DMS 273 treated with DMSO at 0.1 percent for 48 hours (cell line): ENCODE measurements around the gene KBTBD3.

Experiments used
- DNase-seq: peaks from one replicate; lab custom pipeline; 2025; lab: John Stamatoyannopoulos, UW

KBTBD3 gene

GRCh38 chr11:106076919-106077608, at the start of gene KBTBD3:
TSS of gene KBTBD3 (minus strand) at chr11:106077347. CDS start at chr11:106059097, 18,250 bp downstream.
- peak; percentile 94 for DNase-seq

DNA sequence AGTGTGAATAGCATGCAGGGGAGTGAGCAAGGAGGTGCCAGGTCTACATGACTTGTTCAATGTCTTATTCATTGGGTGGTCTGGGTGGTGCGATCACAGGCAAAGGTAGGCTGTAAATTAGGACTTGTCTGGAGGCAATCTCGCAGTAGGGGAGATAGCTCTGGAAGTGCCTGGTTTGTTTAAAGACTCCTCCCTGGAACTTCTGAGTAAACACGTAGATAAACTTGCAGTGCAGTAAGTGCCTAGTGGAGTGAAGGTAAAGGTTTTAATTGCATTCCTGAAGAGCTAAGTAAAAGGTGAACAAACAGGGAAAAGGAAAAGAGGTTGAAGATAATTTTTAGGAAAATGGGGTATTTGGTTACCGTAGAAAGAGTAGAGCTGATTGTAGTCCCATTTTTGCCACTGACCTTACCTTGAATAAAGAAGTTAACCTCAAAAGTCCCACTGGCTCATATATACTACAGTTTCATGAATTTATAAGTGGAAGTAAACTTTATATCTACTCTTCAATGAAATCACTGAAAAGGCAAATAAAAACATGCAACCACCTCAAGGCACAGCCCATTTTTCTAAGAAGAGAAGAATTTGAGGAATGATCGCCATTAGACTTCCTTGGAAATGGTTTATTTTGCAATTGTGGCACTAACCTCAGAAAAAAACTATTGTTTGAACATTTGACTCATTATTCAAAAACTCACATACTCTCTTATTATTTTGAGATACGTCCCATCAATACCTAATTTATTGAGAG, 44.6 kb upstream of the KBTBD3 start:
- DNase-seq: no peak

DNA sequence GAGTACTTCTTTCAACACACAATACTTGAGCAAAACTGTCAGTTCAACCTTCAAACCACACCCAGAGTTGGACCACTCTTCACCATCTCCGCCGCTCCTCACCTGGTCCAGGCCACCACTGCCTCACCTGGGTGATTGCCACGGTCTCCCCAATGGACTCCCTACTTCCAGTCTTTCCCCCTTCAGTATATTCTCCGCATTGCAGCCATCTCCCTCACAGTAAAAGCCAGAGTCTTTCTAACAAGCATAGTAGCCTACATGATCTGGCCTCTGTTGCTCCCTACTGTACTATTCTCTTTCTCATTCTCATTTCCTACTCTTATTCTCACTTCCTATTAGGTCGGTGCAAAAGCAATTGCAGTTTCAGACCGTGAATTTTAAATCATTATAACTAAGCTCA, 28.8 kb upstream of the KBTBD3 start:
- DNase-seq: no peak

- DNase-seq: no peak
These were observed 24.7 kb upstream of the KBTBD3 start for GRCh38 chr11:106101819-106102218.

DNA sequence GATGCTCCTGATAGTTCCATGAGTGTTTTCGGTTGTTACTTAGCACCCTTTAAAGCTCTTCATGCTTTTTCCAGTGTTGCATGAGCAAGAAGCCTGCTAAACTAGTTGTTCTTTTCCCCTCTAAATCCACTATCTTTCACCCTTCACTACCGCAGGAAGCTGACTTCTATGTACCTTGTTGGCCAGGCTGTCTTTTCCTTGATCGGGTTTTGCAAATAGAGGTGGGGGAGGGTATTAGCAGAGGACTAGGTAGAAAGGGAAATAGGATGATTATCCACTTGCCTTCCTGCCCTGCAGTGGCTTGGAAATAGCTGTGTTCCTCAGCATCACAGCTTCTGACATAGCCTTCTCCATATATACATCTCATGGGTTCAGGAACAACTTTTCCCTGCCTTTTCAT, 24.2 kb upstream of the KBTBD3 start:
- DNase-seq: no peak

DNA sequence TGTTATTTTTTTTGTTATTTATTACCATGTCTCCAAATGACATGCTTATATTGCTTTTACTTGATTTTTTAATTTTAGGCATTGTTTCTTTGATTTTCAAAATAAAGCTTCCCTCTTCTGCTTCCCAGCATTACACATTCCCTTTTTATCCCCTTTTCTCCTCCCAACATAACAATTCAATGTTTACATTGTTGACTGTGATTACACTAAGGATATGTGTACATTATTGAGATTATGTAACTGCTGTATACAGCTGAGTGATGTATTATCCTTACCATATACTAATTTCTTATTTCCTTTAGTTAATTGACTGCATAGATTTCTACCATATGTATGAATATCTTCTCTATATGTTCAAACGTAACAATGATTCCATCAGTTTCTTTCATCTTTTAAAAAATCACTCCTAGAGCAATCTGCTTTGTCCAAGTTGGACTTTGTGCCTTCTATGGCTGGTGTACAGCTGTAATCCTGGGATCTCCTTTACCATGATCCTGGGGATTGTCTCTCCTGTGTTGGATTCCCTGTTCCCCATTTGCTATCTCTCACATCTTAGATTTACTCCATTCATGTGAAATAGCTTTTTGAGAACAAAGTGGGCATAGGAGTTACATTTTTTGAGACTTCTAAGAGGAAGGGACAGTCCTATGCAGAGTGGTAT, 21.9 kb upstream of the KBTBD3 start:
- no peak for DNase-seq

GRCh38 chr11:106092446-106092845, 15.3 kb upstream of the KBTBD3 start:
- DNase-seq: no peak

- DNase-seq: no peak
These were observed 14.5 kb upstream of the KBTBD3 start for GRCh38 chr11:106091480-106092123.

GRCh38 chr11:106088896-106089295, 11.7 kb upstream of the KBTBD3 start:
- DNase-seq: no peak

DNA sequence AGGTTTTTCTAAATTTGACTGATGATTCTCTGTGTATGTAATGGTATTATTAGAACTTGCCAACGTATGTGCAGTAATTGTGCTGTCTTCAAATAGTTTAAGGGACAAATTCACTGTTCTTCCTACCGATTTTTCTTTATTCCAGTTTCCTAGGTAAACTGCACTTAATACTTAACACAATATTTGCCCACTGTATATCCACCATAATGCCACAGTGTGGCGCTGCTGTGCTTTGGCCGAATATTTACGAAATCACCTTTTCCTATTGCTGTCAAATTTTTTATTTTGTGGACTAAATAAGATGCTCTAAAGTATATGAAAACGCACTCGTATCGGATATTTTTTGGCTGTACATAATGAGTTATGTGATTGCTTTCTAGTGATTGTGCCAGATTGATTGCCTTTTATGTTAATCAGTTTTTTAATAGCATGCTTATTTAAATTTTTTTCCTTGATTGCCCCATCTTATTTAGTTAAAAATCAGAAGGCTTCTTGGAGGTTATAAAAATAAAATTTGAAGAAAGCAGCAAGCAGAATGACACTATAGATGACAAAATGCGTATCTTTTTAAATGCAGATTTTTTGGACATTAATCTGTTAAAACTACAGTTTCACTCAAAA, 10.8 kb upstream of the KBTBD3 start:
- no peak for DNase-seq

DNA sequence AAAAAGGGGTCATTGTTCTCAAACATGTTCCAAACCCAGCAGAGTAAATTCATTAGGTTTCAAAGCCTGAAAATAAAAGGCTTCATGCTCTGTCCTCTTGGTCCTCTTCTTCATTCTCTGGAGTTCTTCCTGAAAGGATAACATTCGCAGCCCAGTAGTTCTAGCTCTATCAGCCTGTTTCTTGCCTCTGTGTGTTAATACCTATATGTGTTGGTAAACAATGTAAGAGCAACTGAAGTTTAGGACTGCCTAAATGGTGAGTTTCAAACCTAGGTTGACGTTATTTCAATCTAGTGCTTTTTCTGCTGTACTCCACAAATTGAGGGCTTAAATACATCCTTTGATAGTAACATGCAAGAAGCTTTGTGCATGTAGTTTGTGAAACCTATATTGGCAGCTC, 9.7 kb upstream of the KBTBD3 start:
- no peak for DNase-seq

GRCh38 chr11:106086135-106086534, 9.0 kb upstream of the KBTBD3 start:
- no peak for DNase-seq

DNA sequence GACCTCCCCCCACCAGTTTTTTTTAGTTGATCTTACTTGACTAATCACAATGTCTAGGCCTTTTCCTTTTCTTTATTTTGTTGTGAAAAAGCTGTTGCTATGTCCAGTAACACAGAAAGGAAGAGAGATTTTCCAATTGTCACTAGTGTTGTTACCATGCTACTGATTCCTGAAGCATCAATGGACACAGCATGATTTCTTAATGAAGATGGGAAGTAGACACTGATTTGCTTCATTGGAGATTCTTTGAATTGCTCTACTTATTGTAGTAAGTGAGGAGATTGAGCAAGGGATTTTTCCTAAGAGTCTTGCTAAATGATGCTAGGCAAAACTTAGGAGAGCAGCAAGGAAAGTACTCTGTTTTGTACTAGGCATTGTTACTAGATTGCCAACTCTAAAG, 4.9 kb upstream of the KBTBD3 start:
- no peak for DNase-seq

- DNase-seq: no peak
These were observed 685 bp upstream of the KBTBD3 start, which contains the start of gene AASDHPPT for GRCh38 chr11:106077609-106078455. TSS of gene AASDHPPT (plus strand) at chr11:106077662. CDS start at chr11:106077711, 49 bp downstream.

GRCh38 chr11:106076171-106076918, 802 bp downstream of the KBTBD3 start:
- no peak for DNase-seq

DNA sequence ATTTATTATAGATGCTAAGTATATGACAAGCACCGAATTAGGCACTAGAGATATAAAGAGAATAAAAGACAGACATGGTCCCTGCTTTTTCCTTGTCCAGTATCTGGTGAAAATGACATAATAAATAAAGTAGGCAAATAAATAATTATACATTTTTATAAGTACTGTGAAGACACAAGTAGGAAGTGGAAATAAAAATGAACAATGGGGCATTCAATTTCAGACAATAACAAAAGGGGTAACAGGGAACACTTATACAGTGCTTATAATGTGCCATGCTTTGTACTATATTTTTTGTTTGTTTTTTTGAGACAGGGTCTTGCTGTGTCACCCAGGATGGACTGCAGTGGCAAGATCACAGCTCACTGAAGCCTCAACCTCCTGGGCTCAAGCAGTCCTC, 4.3 kb downstream of the KBTBD3 start:
- no peak for DNase-seq

DNA sequence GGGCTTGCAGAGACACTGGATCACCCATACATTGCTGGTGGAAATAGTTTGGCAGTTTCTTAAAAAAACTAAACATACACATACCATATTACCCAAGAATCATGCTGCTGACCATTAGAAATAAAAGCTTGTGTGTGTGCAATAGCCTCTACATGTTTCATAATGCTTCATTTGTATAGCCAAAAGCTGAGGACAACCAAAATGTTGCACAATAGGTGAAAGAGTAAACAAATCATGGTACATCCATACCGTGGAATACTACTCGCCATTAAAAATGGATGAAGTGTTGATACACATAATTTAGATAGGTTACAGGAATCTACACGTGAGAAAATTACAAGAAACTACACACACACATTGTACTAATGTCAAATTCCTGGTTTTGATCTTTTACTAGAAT, 6.5 kb downstream of the KBTBD3 start:
- no peak for DNase-seq

DNA sequence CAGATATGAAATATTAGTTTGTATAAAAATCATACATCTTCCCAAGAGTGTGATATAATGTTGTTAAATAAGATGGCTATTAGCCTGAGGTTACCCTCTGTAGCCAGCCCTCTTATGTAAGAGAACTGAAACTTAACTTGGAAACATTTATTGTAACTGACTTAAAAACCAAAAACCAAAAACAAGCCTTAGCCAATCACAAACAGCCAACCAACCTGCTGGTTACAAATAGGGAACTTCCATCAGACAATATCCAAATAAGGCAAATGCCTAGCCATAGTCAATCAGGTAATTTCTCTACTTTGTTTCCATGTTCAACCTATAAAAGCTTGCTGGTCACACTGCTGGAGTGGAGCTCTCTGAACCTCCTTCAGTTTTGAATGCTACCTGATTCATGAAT, 14.1 kb downstream of the KBTBD3 start:
- DNase-seq: no peak

DNA sequence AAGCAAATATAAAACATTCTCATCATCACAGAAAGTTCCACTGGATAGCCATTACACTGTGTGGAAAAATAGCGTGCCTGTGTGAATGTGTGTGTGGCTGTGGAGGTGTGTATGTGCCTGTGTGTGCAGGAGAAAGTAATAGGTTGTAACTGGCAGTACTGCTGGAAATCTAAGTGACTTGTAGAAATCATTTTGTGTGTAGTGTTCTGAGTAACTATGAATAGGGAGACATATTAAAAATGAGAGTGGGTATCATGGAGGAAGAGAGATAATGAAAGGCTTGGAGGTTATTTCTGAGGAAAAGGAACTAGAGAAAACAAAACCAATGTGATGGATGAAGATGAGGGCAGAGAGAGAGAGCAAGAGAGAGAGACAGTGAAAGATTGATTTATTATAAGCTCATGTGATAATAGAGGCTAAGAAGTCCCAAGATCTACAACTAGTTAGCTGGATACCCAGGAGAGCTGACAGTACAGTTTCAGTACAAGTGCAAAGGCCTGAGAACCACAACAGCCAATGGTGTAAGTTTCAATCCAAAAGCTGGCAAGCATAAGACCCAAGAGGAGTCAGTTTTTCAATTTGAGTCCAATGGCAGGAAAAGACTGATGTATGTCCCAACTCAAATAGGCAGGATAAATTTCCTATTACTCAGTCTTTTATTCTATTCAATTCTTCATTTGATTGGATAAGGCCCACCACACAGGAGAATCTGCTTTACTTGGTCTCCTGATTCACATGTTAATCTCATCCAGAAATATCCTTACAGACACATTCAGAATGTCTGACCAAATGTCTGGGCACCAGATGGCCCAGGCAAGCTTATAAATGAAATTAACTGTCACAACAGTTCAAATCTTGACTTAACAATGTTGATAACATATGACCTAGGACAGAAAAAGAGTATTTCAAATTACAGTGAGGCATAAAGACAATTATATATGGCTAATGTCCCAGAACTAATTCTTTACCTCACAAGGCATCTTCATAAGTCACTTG, 14.9 kb downstream of the KBTBD3 start:
- DNase-seq: no peak
